ENCODE results near the gene GON4L. TPM values are rescaled to one million over a fixed set of nuclear protein-coding genes. Genes with fewer than 3 reads are reported as not detected.
"Not testable (repeated sequence)": the region's sequence is repeated elsewhere in the genome, so short reads cannot be mapped to it uniquely, and the experiment has no call there.

The GON4L gene
- total and polyA plus RNA-seq, 4 donors = 42.2 to 56.7 (median 48.0) TPM

DNA sequence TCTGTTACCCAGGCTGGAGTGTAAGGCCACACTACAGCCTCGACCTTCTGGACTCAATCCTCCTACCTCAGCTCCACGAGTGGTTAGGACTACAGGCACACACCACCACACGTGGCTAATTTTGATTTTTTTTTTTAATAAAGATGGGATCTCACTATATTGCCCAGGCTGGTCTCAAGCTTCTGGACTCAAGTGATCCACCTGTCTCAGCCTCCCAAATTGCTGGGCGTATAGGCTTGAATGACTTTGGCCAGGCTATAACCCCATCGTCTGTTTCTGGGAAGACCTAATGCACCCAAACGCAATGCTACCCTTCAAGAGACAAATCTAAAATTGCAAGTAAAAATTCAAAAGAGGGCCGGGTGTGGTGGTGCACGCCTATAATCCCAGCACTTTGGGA is 116.0 kb downstream of the GON4L start:
- Histone ChIP-seq H3K4me3 (ENCODE audit: low read depth, low read length) (no peak overlapping the region), H3K36me3 (ENCODE audit: control insufficient read depth, insufficient read depth, low read length) (peaks cover 22% of the 10 kb centered on the region), H3K27me3 (ENCODE audit: control insufficient read depth, insufficient read depth, low read length) (no peaks in the 10 kb centered on the region), H3K27ac (ENCODE audit: low read depth, low read length) (no peak overlapping the region), H3K9me3 (ENCODE audit: control insufficient read depth, insufficient read depth, low read length) (no peaks in the 10 kb centered on the region), H3K4me1 (ENCODE audit: control insufficient read depth, insufficient read depth, low read length) (peaks cover 5% of the 10 kb centered on the region)
- 100% methylated on average over 3 of the region's 8 CpGs for WGBS (ENCODE audit: insufficient coverage)
- DNase-seq (ENCODE audit: low read depth in 4 of 6, low spot score in 6 of 6) = no peak

DNA sequence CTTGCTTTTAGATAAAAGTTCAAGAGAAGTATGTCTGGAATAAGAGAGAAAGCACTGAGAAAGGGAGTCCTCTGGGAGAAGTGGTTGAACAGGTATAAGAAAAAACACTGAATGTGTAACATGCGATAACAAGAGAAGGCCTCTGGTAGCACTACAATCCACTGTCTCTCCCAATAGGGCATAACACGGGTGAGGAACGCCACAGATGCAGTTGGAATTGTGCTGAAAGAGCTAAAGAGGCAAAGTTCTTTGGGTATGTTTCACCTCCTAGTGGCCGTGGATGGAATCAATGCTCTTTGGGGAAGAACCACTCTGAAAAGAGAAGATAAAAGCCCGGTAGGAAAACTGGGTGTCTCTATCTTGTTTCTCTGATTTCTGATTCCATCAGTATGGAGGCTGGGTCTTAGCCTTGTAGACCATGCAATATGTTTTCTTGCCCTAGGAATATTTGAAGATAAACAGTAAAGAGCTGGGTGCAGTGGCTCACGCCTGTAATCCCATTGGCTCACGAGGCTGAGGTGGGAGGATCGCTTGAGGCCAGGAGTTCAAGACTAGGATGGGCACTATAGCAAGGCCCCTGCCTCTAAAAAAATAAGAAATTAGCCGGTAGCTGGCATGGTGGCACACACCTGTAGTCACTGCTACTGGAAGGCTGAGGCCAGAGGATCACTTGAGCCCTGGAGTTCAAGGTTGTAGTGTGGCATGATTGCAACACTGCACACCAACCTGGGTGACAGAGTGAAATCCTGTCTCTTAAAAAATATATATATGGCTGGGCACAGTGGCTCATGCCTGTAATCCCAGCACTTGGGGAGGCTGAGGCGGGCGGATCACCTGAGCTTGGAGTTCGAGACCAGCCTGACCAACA is 127.7 kb downstream of the GON4L start:
- no peaks in the 10 kb centered on the region for H3K9me3 ChIP-seq (ENCODE audit: control insufficient read depth, insufficient read depth, low read length)
- H3K4me1 ChIP-seq (ENCODE audit: control insufficient read depth, insufficient read depth, low read length) = no peaks in the 10 kb centered on the region
- H3K27me3 ChIP-seq (ENCODE audit: control insufficient read depth, insufficient read depth, low read length) = no peaks in the 10 kb centered on the region
- 77% methylated on average over 7 of the region's 12 CpGs for WGBS (ENCODE audit: insufficient coverage)
- peaks cover 46% of the 10 kb centered on the region for H3K36me3 ChIP-seq (ENCODE audit: control insufficient read depth, insufficient read depth, low read length)
- no peak overlapping the region for H3K4me3 ChIP-seq (ENCODE audit: low read depth, low read length)
- peak; percentile 18 to 89 (median 38) for DNase-seq (ENCODE audit: low read depth in 4 of 6, low spot score in 6 of 6)
- no peak overlapping the region for H3K27ac ChIP-seq (ENCODE audit: low read depth, low read length)

DNA sequence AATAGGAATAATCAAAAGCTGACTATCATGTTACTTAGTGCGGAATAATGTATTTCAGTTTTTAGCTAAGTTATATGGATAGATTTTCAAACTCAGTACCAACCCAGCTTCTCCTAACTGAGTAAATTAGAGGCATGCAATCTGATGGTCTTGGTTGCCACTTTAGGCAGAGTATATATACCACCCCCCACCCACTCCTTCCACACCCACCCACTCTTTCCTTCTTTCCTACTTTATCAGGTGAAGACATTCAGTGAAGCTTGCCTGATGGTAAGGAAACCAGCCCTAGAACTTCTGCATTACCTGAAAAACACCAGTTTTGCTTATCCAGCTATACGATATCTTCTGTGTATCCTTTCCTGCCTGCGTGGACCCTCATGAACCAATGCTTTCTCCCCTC is 131.9 kb downstream of the GON4L start:
- peaks cover 34% of the 10 kb centered on the region for H3K36me3 ChIP-seq (ENCODE audit: control insufficient read depth, insufficient read depth, low read length)
- H3K9me3 ChIP-seq (ENCODE audit: control insufficient read depth, insufficient read depth, low read length) = no peaks in the 10 kb centered on the region
- H3K4me3 ChIP-seq (ENCODE audit: low read depth, low read length) = no peak overlapping the region
- no peaks in the 10 kb centered on the region for H3K27me3 ChIP-seq (ENCODE audit: control insufficient read depth, insufficient read depth, low read length)
- no peak overlapping the region for H3K27ac ChIP-seq (ENCODE audit: low read depth, low read length)
- WGBS (ENCODE audit: insufficient coverage) = 100% methylated on average over 1 of the region's 3 CpGs
- no peak for DNase-seq (ENCODE audit: low read depth in 4 of 6, low spot score in 6 of 6)
- no peaks in the 10 kb centered on the region for H3K4me1 ChIP-seq (ENCODE audit: control insufficient read depth, insufficient read depth, low read length)

DNA sequence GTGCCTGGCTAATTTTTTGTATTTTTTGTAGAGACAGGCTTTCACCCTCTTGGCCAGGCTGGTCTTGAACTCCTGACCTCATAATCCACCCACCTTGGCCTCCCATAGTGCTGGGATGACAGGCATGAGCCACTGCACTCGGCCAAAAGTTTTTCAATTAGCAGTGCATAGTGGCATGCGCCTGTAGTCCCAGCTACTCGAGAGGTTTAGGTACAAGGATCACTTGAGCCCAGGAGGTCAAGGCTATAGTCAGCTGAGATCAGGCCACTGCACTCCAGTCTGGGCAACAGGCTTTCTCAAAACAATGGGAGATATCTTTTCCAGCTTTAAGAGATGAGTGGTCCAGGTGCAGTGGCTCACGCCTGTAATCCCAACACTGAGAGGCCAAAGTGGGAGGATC is 137.3 kb downstream of the GON4L start:
- Histone ChIP-seq H3K27ac (ENCODE audit: low read depth, low read length) (no peak overlapping the region), H3K4me3 (ENCODE audit: low read depth, low read length) (no peak overlapping the region), H3K36me3 (ENCODE audit: control insufficient read depth, insufficient read depth, low read length) (peaks cover 23% of the 10 kb centered on the region), H3K27me3 (ENCODE audit: control insufficient read depth, insufficient read depth, low read length) (no peaks in the 10 kb centered on the region), H3K4me1 (ENCODE audit: control insufficient read depth, insufficient read depth, low read length) (peaks cover 2% of the 10 kb centered on the region), H3K9me3 (ENCODE audit: control insufficient read depth, insufficient read depth, low read length) (no peaks in the 10 kb centered on the region)
- 96% methylated on average over 3 of the region's 4 CpGs for WGBS (ENCODE audit: insufficient coverage)
- DNase-seq (ENCODE audit: low read depth in 4 of 6, low spot score in 6 of 6) = no peak

DNA sequence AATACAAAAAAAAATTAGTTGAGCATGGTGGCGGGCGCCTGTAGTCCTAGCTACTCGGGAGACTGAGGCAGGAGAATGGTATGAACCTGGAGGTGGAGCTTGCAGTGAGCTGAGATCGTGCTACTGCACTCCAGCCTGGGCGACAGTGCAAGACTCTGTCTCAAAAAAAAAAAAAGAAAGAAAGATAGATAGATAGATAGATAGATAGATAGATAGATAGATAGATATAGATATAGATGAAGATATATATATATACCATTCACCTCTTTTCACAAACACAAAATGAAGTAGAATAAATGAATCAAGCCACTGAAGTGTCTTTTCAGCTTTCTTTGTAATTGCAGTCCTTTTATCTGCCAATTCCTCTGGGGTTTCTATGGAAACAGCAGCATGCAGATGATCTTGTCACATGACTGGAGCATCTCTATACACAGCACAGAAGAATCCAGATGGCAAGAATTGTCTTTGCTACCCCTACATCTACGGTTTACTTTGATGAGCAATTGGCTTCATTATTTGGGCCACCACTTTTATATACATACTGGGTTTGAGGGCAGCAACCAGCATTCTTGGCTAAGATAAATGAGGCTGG is 138.4 kb downstream of the GON4L start:
- H3K27me3 ChIP-seq (ENCODE audit: control insufficient read depth, insufficient read depth, low read length); H3K9me3 ChIP-seq (ENCODE audit: control insufficient read depth, insufficient read depth, low read length); H3K4me3 ChIP-seq (ENCODE audit: low read depth, low read length); H3K27ac ChIP-seq (ENCODE audit: low read depth, low read length); H3K4me1 ChIP-seq (ENCODE audit: control insufficient read depth, insufficient read depth, low read length): not testable (repeated sequence)
- WGBS (ENCODE audit: insufficient coverage) = 60% methylated on average over 3 of the region's 6 CpGs
- H3K36me3 ChIP-seq (ENCODE audit: control insufficient read depth, insufficient read depth, low read length) = peaks cover 23% of the 10 kb centered on the region
- peak in 4 of 6 donors; percentile 4 to 78 (median 41) for DNase-seq (ENCODE audit: low read depth in 4 of 6, low spot score in 6 of 6)

DNA sequence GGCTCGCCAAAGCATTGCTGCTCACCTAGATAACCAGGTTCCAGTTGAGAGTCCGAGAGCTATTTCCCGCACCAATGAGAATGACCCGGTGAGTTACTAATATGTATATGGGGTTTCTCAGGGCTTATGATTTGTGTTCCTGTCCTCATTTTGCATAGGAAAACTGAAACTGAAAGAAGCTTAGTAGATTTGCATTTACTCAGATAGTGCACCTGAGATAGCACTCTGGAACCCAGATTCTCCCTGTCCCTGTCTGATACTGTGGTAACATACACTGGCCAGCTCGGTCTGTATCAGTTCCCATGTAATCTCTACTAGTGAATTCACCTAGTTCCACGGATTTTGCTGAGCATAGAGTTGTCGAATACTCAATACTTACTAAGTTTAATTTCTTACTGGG is 140.0 kb downstream of the GON4L start:
- Histone ChIP-seq H3K4me1 (ENCODE audit: control insufficient read depth, insufficient read depth, low read length) (peaks cover 2% of the 10 kb centered on the region), H3K4me3 (ENCODE audit: low read depth, low read length) (no peak overlapping the region), H3K9me3 (ENCODE audit: control insufficient read depth, insufficient read depth, low read length) (no peaks in the 10 kb centered on the region), H3K27me3 (ENCODE audit: control insufficient read depth, insufficient read depth, low read length) (no peaks in the 10 kb centered on the region), H3K36me3 (ENCODE audit: control insufficient read depth, insufficient read depth, low read length) (peaks cover 20% of the 10 kb centered on the region), H3K27ac (ENCODE audit: low read depth, low read length) (no peak overlapping the region)
- no peak for DNase-seq (ENCODE audit: low read depth in 4 of 6, low spot score in 6 of 6)
- WGBS (ENCODE audit: insufficient coverage) = 93% methylated on average over 5 of the region's 7 CpGs

DNA sequence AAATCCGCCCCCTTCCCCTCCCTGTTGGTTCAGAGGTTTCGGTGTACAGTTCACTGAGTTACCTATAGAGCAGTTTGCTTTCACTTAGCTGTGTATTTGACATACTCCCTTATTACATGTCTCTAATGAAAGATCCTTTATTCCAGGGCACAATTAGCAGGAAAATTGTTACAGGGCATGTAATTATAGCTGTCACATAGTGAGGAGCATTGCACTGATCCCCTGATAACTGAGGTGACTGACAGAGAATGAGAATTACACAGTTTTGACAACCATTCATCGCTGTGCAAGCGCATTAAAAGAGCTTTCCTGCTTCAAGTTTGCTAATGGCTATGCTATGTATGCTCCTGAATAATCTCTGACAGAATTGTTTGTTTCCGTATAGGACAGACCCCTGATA is 141.2 kb downstream of the GON4L start:
- Histone ChIP-seq H3K36me3 (ENCODE audit: control insufficient read depth, insufficient read depth, low read length) (peaks cover 18% of the 10 kb centered on the region), H3K27ac (ENCODE audit: low read depth, low read length) (no peak overlapping the region)
- no CpG with 5 or more reads among the region's 5 CpGs for WGBS (ENCODE audit: insufficient coverage)

DNA sequence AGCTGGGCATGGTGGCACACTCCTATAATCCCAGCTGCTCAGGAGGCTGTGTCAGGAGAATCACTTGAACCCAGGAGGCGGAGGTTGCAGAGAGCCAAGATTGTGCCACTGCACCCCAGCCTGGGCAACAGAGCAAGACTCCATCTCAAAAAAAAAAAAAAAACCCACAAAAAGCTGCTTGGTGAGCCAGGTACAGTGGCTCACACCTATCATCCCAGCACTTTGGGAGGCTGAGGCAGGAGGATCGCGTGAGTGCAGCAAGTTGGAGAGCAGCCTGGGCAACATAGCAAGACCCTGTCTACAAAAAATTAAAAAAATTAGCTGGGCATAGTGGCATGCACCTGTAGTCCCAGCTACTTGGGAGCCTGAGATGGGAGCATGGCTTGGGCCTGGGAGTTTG is 142.0 kb downstream of the GON4L start:
- not testable (repeated sequence) for H3K27ac ChIP-seq (ENCODE audit: low read depth, low read length); H3K27me3 ChIP-seq (ENCODE audit: control insufficient read depth, insufficient read depth, low read length); H3K4me3 ChIP-seq (ENCODE audit: low read depth, low read length); H3K4me1 ChIP-seq (ENCODE audit: control insufficient read depth, insufficient read depth, low read length); DNase-seq (ENCODE audit: low read depth in 4 of 6, low spot score in 6 of 6); H3K9me3 ChIP-seq (ENCODE audit: control insufficient read depth, insufficient read depth, low read length)
- peaks cover 13% of the 10 kb centered on the region for H3K36me3 ChIP-seq (ENCODE audit: control insufficient read depth, insufficient read depth, low read length)
- 100% methylated on average over 3 of the region's 3 CpGs for WGBS (ENCODE audit: insufficient coverage)

More for the DNA sequence above, 141.2 kb downstream of the GON4L start:
- no peaks in the 10 kb centered on the region for H3K9me3 ChIP-seq (ENCODE audit: control insufficient read depth, insufficient read depth, low read length)
- H3K27me3 ChIP-seq (ENCODE audit: control insufficient read depth, insufficient read depth, low read length) = no peaks in the 10 kb centered on the region
- H3K4me3 ChIP-seq (ENCODE audit: low read depth, low read length) = no peak overlapping the region
- H3K4me1 ChIP-seq (ENCODE audit: control insufficient read depth, insufficient read depth, low read length) = peaks cover 2% of the 10 kb centered on the region
- no peak for DNase-seq (ENCODE audit: low read depth in 4 of 6, low spot score in 6 of 6)

DNA sequence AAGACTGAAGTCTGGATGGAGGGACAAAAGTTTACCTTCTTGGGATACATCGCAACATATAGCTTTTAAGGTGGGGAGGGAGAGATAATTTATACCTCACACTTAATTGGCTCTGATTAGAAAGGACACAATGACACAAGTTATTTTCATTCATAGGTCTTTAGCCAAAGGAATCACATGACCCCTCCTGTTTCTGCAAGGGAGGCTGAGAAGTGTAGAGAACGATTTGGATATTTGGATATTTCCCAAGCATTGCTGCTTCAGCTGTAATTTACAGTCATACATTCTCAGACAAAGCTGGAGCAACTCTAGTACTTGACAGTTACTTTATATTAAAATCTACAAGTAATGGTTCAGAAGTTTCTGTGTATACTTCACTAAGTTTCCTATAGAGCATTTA is 143.9 kb downstream of the GON4L start:
- Histone ChIP-seq H3K27me3 (ENCODE audit: control insufficient read depth, insufficient read depth, low read length) (no peaks in the 10 kb centered on the region), H3K4me1 (ENCODE audit: control insufficient read depth, insufficient read depth, low read length) (no peaks in the 10 kb centered on the region), H3K9me3 (ENCODE audit: control insufficient read depth, insufficient read depth, low read length) (no peaks in the 10 kb centered on the region), H3K4me3 (ENCODE audit: low read depth, low read length) (no peak overlapping the region), H3K27ac (ENCODE audit: low read depth, low read length) (no peak overlapping the region), H3K36me3 (ENCODE audit: control insufficient read depth, insufficient read depth, low read length) (peaks cover 4% of the 10 kb centered on the region)
- no CpG with 5 or more reads among the region's 2 CpGs for WGBS (ENCODE audit: insufficient coverage)
- DNase-seq (ENCODE audit: low read depth in 4 of 6, low spot score in 6 of 6) = no peak

DNA sequence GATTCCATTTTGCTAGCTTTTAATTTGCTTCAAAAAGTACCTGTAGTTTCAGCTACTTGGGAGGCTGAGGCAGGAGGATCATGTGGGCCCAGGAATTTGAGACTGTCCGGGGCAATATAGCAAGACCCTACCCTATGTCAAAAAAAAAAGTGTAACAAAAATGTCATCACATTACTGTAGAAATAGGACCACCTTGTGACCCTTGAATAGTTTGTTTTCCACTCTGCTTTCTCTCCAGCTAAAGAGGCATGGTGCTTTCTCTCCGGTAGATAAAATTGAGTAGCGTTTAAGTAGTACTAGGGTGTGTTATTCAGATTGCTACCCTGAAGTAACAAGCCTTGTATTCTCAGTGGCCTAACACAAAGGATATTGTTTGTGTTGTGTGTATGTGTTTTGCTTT is 144.4 kb downstream of the GON4L start:
- H3K9me3 ChIP-seq (ENCODE audit: control insufficient read depth, insufficient read depth, low read length); DNase-seq (ENCODE audit: low read depth in 4 of 6, low spot score in 6 of 6); H3K36me3 ChIP-seq (ENCODE audit: control insufficient read depth, insufficient read depth, low read length); H3K27ac ChIP-seq (ENCODE audit: low read depth, low read length); H3K4me3 ChIP-seq (ENCODE audit: low read depth, low read length); H3K4me1 ChIP-seq (ENCODE audit: control insufficient read depth, insufficient read depth, low read length); H3K27me3 ChIP-seq (ENCODE audit: control insufficient read depth, insufficient read depth, low read length): not testable (repeated sequence)
- WGBS (ENCODE audit: insufficient coverage) = 65% methylated on average over 2 of the region's 3 CpGs

All from spinal cord (tissue), 10 donors.